DMS153 treated with DMSO at 0.1 percent for 48 hours (cell line): ENCODE results near the gene FILIP1L.

Source experiments
- DNase-seq: peaks from one replicate; lab custom pipeline; 2025; ENCODE audit not compliant: unreplicated experiment; lab: John Stamatoyannopoulos, UW

Gene FILIP1L

DNA sequence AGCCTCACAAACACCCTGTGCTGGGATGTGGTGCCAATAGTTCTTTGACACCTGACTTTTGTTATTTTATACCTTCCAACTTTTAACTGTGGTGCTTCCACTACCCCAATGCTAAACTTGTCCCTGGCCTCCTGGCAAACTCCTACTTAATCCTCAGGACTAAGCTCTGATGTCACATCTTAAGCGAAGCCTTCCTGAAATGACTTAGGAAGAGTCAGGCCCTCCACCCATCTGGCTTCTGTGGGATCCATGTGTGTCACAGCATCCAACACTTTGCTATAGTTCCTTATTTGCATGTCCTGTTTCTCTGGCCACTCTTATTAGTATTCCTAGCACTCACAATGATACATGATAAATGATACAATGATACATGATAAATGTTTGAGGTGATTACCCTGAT, 133.2 kb downstream of the FILIP1L start:
- no peak for DNase-seq

DNA sequence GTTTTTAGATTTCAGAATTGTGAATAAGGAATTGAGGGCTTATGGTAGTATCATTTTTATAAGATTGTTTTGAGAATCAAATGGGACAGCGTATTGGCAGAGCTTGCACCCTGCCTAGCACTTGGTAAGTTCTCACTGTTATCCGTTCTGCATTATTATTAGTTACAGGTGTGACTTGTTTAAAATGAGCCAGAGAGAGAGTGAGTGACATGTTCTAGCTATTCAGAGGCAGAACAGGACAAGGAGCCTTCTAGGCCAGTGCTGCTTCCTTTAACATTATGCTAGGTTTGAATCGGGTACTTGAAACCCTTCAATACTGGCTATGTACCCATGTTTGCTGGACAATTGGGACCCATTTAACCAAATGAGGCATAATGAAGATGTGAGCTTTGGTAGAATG, 133.7 kb downstream of the FILIP1L start:
- no peak for DNase-seq

DNA sequence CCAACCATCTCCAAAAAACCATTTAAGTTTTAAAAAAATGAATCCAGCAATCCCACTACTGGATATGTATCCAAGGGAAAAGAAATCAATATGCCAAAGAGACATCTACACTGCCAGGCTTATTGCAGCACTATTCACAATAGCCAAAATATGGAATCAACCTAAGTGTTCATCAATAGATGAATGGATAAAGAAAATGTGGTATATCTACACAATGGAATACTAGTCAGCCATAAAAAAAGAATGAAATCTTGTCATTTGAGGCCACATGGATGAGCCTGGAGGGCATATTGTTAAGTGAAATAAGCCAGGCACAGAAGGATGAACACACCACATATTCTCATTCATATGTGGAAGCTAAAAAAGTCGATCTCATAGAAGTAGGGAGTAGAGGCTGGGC, 136.1 kb downstream of the FILIP1L start:
- no peak for DNase-seq

DNA sequence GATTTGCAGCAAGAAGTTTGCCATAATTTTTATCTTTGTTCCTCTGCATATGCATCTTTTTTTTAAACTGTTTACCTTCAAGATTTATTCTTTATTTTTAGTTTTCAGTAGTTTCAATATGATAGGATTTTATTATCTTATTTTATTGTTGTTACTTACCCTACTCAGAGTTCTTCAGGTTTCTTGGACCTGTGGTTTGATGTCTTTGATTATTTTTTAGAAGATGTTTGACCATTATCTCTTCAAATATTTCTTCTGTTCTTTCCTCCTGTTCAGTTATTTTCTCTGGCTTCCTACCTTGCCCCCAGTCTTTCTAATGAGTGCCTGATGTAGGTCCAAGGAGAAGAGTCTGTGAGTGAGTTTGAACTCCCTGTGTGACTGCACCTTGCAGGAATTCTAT, 137.7 kb downstream of the FILIP1L start:
- no peak for DNase-seq

DNA sequence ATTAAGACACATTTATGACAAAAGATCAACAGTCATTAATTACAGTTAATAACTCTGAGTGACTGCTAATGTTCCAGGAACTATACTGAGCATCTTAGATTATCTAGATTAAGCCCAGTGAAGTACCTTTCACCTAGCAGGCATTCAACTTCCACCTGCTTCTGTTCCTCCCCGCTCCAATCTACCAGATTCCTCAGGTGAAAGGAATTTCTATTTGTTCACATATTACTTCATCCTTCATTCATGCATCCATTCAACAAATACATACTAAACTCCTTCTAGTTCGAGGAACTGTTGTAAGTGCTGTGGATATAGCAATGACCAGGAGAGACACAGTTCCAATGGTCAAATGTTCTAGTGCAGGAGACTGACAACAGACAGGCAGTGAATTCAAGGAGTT, 139.3 kb downstream of the FILIP1L start:
- no peak for DNase-seq

DNA sequence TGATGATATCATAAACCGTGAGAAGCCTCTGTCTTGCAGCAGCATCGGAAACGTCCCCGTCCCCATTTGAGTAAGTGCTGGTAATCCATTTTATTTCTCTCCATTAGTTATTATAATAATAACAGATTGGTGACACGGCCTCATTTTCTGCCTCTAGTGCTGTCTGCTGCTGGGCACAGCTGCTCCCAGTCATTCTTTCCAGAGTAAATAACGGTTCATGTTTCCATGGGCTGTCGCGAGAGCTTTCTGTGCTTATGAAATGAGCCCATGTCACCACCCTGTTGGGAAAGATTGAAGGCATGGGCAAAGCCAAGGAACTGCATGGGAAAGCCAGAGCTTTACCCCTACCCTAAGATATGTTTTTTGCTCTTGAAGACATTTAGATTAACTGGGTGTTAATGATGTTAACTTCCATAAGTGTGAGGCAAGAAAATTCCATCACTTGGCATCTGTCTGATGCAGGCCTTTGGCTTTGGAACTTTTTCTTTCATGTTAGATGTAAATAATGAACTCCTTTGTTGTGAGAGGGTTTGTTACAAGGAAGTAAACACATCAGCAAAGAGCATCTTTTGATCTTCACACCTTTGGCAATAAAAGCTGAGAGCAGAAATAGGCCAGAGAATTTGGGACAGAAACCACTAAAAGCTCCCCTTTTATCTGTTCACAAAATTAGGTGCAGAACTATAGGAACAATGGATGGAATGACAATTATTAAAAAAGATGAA, 141.8 kb downstream of the FILIP1L start:
- no peak for DNase-seq

DNA sequence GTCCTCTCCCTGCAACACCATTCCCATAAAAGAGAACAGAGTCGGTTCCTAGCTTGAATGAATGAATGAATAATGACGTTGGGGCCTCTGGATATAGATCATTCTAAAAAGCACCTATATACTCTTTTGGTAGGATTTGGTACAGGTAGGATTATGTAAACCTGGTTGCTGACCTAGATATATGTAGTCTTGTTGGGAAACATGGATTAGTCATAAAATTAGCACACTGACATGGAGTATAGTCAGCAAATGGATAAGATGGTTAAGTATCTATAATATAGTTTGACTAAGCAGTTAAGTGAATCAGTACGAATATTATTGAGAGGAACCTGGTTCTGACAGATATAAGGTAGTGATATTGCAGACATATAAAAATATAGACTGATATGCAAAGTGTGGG, 142.5 kb downstream of the FILIP1L start:
- DNase-seq, result no peak

DNA sequence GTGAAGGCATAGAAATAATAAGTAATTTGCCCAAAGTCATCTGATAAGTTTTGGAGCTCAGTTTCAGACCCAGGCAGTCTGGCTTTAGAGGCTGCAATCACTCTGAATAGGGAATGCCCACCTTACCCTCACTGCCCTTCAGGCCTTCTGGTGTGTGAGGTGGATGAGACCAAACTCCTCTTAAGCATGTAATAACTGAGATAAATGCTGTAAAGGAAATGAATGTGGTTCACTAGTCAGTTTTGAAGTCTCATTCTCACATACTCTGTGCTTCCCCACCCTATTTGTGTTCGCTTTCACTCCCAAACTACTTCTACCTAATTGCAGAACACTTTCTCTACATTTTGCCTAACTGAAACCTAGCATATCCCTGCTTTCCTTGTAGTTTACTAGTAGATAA, 144.1 kb downstream of the FILIP1L start:
- DNase-seq, result no peak

DNA sequence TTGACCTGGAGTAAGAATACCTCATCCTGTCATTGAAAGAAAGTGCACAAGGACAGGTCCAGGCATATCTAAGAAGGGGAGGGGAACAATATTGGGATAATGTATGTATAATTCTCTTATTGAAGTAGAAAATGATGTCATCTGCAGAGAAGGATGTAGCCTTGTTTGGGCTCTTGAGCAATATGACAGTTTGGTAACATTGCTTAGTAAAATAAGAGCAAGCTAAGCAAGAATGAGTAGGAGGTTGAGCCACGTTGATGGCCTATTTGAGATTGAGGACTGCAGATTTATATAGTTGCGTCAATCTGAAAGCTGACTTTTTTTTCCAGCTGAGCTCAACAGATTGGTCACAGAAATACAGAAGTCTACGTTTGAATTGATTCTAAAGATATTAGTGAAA, 145.2 kb downstream of the FILIP1L start:
- no peak for DNase-seq

DNA sequence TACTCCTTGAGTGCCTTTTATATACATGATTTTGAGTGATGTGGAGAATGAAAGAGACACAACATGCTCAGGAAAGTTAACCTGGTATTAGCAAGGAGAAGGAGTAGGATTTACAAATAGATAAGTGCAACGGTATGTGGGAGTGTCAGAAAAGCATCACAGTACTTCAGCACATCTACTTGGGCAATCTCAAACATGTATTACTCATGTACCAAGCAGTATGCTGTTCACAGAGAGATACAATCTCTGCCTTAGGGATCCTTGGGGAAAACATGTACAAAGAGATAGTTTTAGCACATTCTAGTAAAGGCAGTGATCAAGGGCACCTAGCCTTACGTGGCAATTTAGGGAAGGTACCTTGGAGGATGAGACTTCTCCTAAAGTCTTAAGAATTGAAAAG, 146.5 kb downstream of the FILIP1L start:
- no peak for DNase-seq

DNA sequence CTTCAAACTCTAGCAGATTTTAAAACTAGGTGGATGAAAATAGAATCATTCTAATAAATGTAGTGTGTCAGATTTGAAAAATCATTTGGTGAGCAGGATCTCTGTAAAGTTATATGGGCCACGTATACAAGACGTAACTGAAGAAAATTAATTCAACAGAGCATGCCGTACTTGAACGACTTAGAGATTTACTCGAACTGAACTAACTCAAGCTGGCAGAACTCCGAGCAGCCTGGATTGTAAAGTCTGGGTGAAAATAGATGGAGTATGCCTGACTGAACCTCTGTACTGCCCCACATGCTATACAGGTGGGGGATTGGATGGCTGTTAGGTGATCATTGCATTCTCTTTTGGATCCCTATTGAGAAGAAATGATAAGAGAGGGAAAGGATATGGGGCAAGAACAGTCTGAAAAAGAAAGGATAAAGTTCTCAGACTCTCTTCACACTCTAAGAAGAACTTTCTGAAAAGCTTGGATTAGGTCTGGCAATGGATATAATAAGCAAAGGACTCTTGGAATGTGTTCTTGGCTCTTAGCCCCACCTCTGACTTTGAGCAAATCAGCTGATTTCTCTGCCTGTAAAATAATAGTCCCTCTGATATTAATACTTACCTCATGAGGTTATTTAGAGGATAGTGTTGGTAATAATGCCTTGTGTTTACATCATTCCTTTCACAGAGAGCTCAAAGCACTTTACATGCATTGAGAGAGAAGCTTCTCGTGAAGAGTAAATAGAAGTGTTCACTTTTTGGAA, 147.5 kb downstream of the FILIP1L start:
- no peak for DNase-seq

DNA sequence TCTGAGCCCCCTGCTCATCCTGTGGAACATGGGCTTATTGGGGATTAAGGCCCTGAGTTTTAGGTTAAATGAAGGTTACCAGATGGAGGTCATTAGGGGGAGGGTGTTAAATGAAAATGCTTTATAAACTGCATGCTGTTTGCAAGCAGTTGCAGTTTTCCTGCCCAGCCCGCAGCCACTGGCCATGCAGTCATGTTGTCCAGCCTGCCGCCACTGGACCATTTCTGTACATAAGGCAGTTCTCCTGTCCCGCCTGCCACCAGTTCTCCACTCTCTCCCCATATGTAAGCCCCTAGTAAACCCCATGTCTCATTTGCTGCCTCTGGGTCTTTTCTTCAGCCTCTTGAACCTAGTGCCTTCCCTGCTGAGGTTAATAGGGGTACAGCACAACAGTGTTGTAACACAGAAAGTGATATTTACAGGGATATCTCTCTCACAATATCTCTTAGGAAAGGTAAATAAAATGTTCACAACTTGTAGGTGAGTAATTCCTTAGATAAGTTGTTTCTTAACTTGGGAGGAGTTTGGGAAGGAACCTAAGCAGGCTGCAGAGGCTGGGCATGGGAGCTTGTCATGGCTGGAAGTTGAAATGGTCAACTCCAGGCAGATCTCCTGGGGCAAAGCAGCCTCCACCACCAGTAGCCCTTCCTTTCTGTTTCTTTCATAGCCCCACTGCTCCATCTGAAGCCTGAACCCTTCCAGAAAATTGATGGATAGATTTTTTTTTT, 148.5 kb downstream of the FILIP1L start:
- no peak for DNase-seq

DNA sequence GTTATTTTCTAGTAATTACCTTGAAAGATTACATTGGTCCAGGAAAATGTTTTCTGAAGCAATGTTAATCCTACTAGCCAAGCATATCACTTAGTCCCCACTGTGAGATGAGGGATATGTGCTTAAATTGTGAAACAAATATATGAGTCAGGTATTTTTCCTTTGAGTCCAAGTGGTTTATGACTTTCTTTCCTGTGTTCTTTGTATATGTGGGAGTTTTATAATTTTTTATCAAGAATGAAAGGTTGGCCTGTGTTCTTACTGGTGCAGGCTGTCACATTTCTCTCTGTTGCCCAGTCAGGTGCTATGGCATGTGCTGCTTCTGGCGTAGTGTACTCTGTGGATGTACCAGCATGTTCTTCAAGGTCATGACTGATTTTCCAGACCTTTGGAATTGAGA, 149.2 kb downstream of the FILIP1L start:
- DNase-seq, result no peak

DNA sequence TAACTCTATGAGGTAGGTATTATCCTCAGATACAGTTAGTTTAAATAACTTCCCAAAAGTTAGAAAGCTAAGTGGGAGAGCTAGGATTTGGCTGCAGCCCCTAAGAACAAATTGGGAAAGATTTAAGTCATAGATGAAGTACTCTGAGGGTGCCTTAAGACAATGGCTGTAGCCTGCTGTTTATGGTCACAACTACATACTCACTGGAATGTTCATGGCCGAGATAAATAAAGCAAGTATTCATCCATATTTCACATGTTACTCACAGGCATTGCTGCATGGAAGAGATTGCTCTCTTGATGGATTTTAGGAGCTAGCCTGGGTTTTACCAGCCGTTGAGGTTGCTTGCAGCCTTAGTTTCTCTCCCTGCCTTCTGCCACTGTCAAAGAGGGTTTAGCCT, 151.6 kb downstream of the FILIP1L start:
- DNase-seq, result no peak

DNA sequence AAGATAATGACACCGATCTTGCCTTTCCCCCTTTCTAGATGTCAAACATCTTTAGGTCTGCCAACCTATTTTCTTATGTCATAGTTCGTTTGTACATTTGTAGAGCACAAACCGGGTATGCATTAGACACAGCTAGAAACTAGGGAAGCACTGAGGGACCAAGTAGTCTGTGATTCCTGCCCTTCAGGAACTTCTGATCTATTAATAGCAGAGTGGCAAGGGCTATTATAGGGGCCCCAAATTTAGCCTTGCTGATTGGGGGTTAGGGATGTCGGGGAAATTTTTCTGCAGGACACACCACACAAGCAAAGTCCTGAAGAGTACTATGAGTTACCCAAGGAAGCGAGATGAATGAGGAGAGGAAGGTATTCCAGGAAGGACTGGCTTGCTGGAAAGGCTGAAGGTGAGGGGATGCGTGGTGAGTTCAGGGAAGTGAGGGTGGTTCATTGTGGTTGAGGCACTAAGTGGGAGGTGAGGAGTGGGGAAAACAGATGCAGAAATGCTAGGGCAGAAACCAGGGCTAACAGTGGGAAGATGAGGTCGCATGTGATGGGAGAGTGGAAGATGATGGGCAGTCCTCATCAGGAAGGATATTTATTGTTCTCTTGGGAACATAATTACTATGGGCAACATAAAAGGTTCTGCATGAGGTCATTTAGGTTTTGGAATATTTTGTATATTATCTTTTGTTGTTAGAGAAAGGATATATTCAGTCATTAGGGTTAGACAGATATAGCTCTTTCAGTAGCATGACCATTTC, 152.4 kb downstream of the FILIP1L start:
- no peak for DNase-seq

DNA sequence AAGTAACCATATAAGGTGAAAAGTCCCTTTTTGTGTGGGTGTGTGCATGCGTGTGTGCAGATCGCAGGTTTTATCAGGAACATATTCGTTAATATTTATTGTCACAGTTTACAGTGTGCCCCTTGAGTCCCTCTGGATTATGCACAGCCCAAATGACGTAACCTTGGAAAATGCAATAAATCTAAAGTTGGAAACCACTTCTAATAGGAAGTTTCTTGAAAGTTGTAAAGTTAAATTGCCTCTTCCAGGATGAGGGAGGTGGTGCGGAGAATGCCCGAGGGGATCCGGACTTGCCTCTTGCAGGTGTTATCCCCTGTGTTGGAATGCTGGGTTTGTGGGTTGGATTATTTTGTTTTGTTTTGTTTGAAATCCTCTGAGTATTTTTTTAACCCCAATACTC, 153.4 kb downstream of the FILIP1L start:
- no peak for DNase-seq

DNA sequence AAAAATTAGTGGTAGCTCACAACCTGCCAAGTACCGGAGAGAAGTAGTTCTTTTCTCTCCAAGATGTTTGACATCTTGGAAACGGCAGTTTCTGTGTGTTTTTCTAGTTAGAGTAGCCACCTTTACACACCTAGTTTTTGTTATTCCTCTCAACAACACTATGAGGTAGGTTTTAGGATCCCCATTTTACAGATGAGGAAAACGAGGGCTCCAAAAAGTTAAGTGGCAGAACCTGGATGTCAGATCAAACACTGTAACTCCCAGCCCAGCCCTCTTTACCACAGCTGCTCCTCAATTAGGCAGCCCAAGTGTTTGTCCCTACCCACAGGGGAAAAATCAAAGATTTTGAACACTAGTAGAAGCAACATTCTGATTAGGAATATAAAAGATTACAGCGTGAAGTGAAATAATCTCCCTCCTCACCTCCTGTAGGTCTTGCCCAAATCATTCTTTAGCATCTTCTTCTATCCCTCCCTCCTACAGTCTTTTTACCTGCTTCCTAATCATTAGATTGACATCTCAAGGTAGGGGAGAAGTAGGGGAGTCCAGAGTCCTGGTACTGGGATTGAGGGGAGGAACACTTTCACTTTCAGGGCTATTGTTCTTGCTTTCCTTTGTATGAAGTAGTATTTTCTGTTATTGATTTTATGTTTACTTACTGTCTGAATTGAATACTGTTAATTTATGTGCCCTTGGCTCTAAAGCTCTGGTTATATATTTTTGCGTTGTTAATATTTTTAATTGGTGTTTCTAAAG, 154.0 kb downstream of the FILIP1L start:
- DNase-seq, result no peak

DNA sequence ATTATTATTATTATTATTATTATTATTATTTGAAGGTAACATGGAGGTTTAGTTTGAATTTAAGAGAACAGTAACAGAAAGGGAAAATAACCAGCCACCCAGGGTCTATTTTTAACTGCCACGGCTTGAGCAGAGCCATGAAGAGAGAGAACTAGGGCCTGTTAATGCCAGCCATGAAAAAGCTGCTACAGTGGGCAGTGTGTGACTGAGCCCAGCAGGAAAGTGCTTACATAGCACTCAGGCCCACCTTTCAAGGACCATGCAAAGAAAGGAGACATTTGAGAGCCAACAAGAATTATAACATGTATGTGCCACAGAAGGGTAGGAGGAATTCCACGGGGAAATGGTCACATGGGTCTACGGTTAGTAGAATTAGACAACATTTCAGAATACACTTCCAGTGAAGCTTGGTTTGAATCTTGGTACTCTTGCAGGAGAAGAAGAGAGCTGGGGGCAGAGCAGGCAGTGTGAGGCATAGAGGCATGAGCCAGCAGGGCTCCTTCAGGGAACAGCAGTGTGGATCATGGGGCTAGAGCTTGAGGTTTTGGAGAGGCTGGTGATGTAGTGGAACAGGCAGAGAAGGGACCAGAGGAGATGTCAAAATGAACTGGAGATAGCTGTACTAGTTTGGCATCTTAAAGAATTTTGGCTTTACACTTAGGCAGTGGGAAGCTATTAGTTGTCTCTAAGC, 155.9 kb downstream of the FILIP1L start:
- no peak for DNase-seq

DNA sequence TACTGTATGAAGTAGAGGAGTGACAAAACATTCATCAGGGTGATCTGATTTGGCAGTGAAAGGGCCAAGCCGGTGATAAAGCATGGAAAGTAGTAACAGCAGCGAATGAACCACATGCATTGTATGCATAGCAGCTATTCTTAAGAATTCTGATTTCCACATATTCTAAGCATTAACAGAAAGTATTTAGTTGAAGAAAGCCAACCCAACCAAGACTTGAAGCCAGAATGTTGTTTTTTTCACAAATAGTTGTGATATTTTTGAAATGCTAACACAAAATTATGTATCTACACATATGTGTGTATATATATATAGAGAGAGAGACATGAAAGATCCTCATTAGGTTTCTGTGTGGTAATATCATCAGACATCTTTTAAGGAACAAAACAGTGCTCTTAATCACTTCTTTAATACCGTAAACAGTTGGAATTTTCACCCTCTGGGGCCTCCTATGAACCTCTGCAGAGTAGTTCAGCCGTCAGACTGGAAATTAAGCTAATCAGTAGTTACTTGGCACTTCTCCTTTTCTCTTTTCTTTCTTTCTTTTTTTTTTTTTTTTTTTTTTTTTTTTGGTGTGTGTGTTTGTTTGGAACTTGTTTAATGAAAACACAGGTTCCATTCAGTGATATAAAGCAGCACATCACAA, 157.0 kb downstream of the FILIP1L start:
- DNase-seq, result no peak
